Naive B cell (primary cell): ENCODE data around the gene CRY2. TPM values are rescaled to one million over a fixed set of nuclear protein-coding genes. Genes with fewer than 3 reads are reported as not detected.
"Not testable (repeated sequence)": the region's sequence is repeated elsewhere in the genome, so short reads cannot be mapped to it uniquely, and the experiment has no call there.

Experiments
- ATAC-seq, 2 donors: fragments of 150-1000 bp; cut with Tn5 transposase; 2 replicates each; pipeline ENCODE4 v1.10.0; 2021; ENCODE audit warnings: low read depth in 2 of 2, mild to moderate bottlenecking in 2 of 2, moderate library complexity in 2 of 2
- DNase-seq: peaks from one replicate; pipeline ENCODE4 v3.0.0; 2022
- H3K27ac Mint-ChIP-seq, 6 donors: one replicate each; pipeline ENCODE4 v1.8.0; 2020 to 2022; ENCODE audit warnings: mild to moderate bottlenecking in 6 of 6, mixed read lengths in 6 of 6, moderate library complexity in 5 of 6, inconsistent platforms in 2 of 6
- H3K27me3 Mint-ChIP-seq, 3 donors: one replicate each; pipeline ENCODE4 v1.8.0; 2021 to 2022; ENCODE audit warnings: mixed read lengths in 3 of 3, mild to moderate bottlenecking in 1 of 3
- H3K36me3 Mint-ChIP-seq, 2 donors: one replicate each; pipeline ENCODE4 v1.8.0; 2020 to 2022; ENCODE audit warnings: mixed read lengths in 2 of 2, inconsistent platforms in 1 of 2, mild to moderate bottlenecking in 1 of 2
- H3K4me1 Mint-ChIP-seq, 3 donors: one replicate each; pipeline ENCODE4 v1.8.0; 2020 to 2022; ENCODE audit warnings: mixed read lengths in 3 of 3, inconsistent platforms in 1 of 3, mild to moderate bottlenecking in 1 of 3, moderate library complexity in 1 of 3
- H3K4me3 Mint-ChIP-seq, 8 donors: one replicate each; pipeline ENCODE4 v1.8.0; 2020 to 2022; ENCODE audit warnings: mild to moderate bottlenecking in 8 of 8, mixed read lengths in 8 of 8, moderate library complexity in 8 of 8, inconsistent platforms in 2 of 8
- H3K9me3 Mint-ChIP-seq, 7 donors: one replicate each; pipeline ENCODE4 v1.8.0; 2020 to 2022; ENCODE audit warnings: mixed read lengths in 7 of 7, mild to moderate bottlenecking in 5 of 7, inconsistent platforms in 2 of 7, moderate library complexity in 1 of 7
- polyA plus RNA-seq, 6 donors: library from polyadenylated mRNA; unstranded; fragments of 300-500 nt; fragmentation: Illumina TruSeq; gene quantifications; one replicate each; pipeline ENCODE4 v1.2.3, GENCODE V29; 2021; ENCODE audit warnings: low read depth in 6 of 6

The CRY2 gene
- polyA plus RNA-seq, 6 donors from 2014 or later = 10.0 to 34.2 (median 26.7) TPM

DNA sequence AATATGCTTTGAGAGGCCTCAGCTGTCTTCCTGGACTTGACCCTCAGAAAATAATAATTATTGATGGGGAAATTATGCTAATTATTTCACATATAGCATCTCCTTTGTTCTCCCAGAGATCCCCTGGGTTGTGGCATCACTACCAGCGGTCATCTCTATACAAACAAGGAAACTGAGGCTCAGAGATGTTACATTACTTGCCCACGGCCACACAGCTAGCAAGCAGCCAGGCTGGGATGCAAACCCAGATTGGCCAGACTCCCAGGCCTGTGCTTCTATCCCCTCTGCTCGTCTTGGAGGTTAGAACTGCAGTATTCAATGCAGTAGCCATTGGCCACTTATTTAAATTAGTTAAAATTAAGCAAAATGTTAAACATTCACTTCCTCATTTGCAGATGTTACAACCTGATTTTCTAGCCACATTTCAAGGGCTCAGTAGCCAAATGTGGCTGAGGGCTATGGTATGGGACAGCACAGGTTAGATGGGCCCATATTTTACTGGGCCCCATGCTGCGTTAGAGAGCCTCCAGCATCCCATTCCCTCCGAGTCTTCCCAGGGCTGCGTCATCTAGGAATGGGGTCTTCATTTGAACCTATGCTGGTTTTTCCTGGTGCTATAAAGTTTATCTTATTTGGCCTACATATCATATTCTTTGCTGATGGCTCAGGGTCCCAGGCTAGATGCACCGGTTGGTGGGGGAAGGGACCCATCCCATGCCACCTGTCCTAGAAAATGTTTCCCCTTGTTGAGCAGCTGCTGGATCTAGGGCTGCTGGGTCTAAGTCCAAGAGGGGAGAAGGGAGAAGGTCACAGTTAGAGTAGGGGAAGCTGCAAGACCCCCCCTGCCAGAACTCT is 40.1 kb upstream of the CRY2 start:
- H3K4me1 Mint-ChIP-seq = peaks cover 44 to 49% (median 46%) of the 10 kb centered on the region in 3 donors
- H3K4me3 Mint-ChIP-seq = peak overlapping the region; percentile 35 to 98 (median 92)
- no peak for DNase-seq
- ATAC-seq = no peak
- H3K27ac Mint-ChIP-seq = peak overlapping the region in 2 of 6 donors; percentile 47 to 73
- H3K36me3 Mint-ChIP-seq = no peaks in the 10 kb centered on the region
- no peaks in the 10 kb centered on the region for H3K9me3 Mint-ChIP-seq
- no peaks in the 10 kb centered on the region for H3K27me3 Mint-ChIP-seq

DNA sequence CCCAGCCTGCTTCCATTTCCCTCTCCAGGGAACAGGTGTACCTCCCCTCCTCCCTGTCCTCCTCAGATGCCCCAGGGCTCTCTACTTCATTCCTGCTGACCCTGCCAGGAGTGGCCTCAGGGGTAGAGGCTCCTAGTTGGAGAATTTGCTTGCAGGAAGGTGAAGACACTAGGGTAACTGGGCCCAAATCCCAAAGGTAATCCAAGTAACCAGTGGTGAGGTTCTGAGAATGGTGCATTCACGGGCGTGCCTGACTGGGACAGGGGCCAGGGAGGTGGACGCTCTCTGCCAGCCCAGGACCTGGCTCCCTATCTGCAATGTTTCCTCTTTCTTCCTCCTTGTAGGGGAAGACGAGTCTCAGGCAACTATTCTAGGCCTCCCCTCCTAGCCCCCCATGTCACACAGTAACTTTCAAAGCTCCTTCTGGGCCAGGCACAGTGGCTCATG is 39.5 kb upstream of the CRY2 start:
- H3K36me3 Mint-ChIP-seq = no peaks in the 10 kb centered on the region
- peaks cover 44 to 49% (median 47%) of the 10 kb centered on the region in 3 donors for H3K4me1 Mint-ChIP-seq
- no peaks in the 10 kb centered on the region for H3K27me3 Mint-ChIP-seq
- no peaks in the 10 kb centered on the region for H3K9me3 Mint-ChIP-seq
- DNase-seq (no peak), ATAC-seq (no peak)
- peak overlapping the region in 5 of 8 donors; percentile 22 to 98 (median 59) for H3K4me3 Mint-ChIP-seq
- H3K27ac Mint-ChIP-seq = peak overlapping the region in 3 of 6 donors; percentile 9 to 59 (median 47)

DNA sequence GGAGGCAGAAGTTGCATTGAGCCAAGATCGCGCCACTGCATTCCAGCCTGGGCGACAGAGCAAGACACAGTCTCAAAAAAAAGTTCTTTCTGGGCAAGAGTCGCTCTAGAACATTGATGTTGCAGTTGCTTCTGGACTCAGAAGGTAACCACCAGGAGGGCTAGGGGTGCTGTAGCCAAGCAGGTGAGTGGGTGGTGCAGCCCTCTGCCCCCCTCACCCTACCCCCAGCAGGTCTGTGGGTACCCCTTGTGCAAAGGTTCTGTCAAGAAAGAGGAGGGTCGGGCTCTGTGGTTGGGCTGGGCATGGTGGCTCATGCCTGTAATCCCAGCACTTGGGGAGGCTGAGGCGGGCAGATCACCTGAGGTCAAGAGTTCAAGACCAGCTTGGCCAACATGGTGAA is 38.8 kb upstream of the CRY2 start:
- not testable (repeated sequence) for ATAC-seq, H3K27me3 Mint-ChIP-seq, H3K36me3 Mint-ChIP-seq, H3K9me3 Mint-ChIP-seq, DNase-seq
- peak overlapping the region in 1 of 8 donors; percentile 5 for H3K4me3 Mint-ChIP-seq
- H3K27ac Mint-ChIP-seq = peak overlapping the region in 2 of 6 donors; percentile 57 to 91
- H3K4me1 Mint-ChIP-seq = peaks cover 44 to 49% (median 49%) of the 10 kb centered on the region in 3 donors

DNA sequence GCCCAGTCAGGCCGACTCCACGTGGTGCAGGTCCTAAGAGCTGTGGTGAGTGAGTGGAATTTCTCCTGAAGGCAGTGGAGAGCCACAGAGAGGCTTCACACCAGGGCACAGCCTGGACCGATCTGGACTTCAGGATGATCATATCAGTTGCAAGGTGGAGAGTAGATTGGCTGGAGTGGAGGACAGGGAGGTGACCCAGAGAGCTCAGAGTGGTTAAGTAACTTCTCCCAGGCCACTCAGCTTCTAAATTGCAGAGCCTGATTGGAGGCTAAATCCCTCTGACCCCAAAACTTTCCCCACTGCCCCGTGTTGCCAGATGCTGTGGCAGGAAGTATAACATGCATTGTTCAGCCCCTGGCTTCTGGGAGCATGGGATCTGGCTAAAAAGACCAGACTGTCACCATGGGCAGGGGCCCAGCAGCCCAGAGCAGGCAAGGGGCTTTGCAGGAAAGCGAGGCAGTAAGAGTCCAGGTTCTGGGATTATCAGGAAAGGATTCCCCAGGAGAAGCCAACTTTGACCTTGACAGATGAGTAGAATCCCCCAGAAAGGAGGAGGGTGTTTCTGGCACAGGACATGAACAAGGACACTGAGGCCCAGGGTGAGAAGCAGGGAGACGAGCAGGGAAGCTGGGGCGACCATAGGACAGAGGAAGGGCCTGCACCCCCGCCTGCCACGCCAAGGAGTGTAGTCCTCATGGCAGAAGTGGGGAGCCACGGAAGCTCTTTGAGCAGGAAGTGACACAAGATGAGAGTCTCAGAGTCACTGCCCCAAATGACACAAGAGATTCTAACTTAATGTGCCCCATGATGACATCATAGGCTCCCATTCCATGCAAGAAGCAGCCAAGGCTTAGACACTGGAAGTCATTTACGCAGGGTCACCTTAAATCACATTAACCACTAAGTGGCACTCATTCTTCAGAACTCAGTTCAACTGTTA is 37.5 kb upstream of the CRY2 start:
- peaks cover 40 to 46% (median 44%) of the 10 kb centered on the region in 3 donors for H3K4me1 Mint-ChIP-seq
- no peak for ATAC-seq
- H3K27ac Mint-ChIP-seq = peak overlapping the region in 3 of 6 donors; percentile 43 to 95 (median 73)
- H3K4me3 Mint-ChIP-seq = peak overlapping the region in 2 of 8 donors; percentile 16 to 48
- no peaks in the 10 kb centered on the region for H3K9me3 Mint-ChIP-seq
- H3K36me3 Mint-ChIP-seq = no peaks in the 10 kb centered on the region
- no peak for DNase-seq
- no peaks in the 10 kb centered on the region for H3K27me3 Mint-ChIP-seq

DNA sequence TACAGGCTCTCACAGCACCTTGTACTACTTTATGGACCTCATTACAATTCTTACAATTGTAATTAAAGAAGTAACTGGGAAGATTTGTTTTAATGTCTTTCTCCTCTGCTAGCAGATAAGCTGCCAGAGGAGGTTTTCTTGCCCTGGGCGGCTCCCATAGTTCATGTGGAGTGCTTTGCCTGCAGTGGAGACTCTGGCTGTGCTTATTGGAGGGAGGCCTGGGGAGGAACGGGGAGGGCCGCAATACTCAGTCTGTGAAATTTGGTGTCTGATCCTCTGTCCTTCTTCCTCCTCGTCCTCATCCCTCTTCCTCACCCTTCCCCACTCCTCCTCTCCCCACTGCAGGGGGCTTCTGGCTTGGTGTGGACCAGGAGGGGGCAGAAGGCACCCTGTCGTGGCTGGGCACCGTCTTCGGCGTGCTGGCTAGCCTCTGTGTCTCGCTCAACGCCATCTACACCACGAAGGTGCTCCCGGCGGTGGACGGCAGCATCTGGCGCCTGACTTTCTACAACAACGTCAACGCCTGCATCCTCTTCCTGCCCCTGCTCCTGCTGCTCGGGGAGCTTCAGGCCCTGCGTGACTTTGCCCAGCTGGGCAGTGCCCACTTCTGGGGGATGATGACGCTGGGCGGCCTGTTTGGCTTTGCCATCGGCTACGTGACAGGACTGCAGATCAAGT is 36.7 kb upstream of the CRY2 start:
- no peak overlapping the region for H3K27ac Mint-ChIP-seq
- no peaks in the 10 kb centered on the region for H3K36me3 Mint-ChIP-seq
- DNase-seq (no peak), ATAC-seq (no peak)
- H3K4me1 Mint-ChIP-seq = peaks cover 35 to 46% (median 41%) of the 10 kb centered on the region in 3 donors
- no peaks in the 10 kb centered on the region for H3K27me3 Mint-ChIP-seq
- H3K4me3 Mint-ChIP-seq = no peak overlapping the region
- H3K9me3 Mint-ChIP-seq = no peaks in the 10 kb centered on the region

DNA sequence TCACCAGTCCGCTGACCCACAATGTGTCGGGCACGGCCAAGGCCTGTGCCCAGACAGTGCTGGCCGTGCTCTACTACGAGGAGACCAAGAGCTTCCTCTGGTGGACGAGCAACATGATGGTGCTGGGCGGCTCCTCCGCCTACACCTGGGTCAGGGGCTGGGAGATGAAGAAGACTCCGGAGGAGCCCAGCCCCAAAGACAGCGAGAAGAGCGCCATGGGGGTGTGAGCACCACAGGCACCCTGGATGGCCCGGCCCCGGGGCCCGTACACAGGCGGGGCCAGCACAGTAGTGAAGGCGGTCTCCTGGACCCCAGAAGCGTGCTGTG is 36.2 kb upstream of the CRY2 start:
- Mint-ChIP-seq H3K4me3 (no peak overlapping the region), H3K36me3 (no peaks in the 10 kb centered on the region), H3K27me3 (no peaks in the 10 kb centered on the region), H3K4me1 (peaks cover 34 to 46% (median 39%) of the 10 kb centered on the region in 3 donors), H3K27ac (no peak overlapping the region), H3K9me3 (no peaks in the 10 kb centered on the region)
- DNase-seq (no peak), ATAC-seq (no peak)

DNA sequence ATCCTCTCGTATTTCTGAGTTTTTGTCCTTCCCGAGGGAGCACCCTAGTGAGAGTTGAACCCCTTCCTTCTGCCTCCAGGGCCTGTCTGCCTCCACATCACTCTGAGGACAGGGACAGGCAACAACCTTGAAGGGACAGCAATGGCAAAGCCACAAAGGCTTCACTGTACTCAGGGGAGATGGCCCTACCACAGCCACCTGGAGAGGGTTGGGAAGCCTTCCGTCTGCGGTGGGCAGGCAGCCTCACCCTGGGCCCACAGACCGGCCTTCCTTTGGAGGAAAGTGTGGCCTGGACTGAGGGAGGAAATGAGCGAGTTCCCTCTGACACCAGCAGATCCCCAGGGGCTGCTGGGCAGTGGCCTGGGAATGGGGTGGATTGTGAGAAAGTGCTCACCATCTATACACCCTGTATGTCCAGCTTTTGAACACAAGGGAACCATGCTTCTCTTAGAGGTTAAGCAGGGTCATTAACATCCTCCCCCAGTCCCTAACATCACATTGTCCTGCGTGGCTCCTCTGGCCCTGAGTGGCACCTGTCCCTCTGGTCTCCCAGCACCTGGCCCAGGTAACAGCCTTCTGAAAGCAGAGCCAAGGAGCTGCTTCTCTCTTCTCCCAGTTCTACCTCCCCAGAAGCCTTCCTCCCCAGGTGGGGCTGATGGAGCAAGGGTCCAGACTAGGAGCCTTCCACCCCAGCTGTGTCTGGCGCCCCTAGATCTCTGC is 35.5 kb upstream of the CRY2 start:
- H3K9me3 Mint-ChIP-seq = no peaks in the 10 kb centered on the region
- peak overlapping the region in 1 of 6 donors; percentile 24 for H3K27ac Mint-ChIP-seq
- no peaks in the 10 kb centered on the region for H3K27me3 Mint-ChIP-seq
- DNase-seq (no peak), ATAC-seq (no peak)
- H3K4me1 Mint-ChIP-seq = peaks cover 30 to 46% (median 34%) of the 10 kb centered on the region in 3 donors
- no peak overlapping the region for H3K4me3 Mint-ChIP-seq
- no peaks in the 10 kb centered on the region for H3K36me3 Mint-ChIP-seq

DNA sequence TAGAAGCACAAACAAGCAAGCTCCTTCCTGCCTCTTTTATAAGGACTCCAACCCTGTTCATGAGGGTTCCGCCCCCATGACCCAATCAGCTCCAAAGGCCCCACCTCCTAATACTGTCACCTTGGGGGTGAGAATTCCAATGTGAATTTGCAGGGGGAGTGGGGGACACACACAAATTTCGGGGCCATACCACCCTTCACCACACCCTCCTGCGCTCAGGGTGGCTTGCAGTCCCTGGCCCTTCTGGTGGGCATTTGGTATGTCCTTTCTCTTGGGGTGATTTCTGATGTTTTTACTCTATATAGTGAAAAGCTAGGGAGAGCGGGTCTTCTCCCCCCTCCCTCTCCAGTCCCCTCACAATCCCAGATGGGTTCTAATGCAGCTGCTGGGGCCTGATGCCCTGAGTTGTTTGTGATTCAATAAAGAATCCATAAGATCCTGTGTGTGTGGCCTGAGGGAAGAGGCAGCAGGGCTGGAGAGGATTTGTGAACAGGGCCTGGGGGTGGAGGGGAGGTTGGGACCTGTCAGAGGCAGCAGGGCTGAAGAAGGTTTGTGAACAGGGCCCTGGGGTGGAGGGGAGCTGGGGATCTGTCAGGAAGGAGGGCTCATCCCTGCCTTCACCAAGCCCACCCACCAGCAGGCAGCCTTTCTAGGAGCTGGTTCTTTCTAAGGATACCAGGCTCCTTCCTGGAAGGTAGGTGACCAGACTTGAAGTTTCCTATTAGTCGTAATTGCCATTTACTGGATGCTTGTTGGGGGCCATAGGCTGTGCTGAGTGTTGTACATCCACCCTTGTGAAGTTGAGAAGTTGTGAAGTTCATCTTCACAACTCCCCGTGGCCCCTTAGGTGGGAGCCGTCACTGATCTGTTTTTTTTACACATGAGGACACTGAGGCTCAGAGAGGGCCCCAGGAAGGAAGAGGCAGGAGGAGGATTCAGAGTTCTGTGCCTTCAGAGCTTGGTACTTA is 34.4 kb upstream of the CRY2 start:
- Mint-ChIP-seq H3K27me3 (no peaks in the 10 kb centered on the region), H3K9me3 (no peaks in the 10 kb centered on the region), H3K4me3 (no peak overlapping the region), H3K27ac (peak overlapping the region in 1 of 6 donors; percentile 85), H3K4me1 (peaks cover 32 to 46% (median 37%) of the 10 kb centered on the region in 3 donors), H3K36me3 (no peaks in the 10 kb centered on the region)
- ATAC-seq (no peak), DNase-seq (no peak)

DNA sequence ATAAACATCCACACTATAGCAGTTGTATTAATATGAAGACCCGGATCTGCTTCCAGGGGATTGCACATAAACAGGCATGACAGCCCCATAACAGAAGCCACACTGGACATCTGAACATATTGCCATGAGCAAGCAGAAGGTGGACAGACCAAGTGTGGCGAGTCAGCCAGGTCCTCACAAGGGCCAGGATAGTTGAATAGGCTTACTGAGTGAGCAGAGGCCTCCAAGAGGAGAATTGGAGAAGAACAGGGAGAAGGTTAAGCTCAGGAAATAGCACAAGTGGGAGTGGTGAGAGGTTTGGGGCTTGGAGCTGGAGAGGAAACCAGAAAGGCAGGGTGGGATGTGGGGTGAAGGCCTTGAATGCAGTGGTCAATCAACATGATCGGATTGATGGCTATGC is 31.5 kb upstream of the CRY2 start:
- Mint-ChIP-seq H3K9me3 (peaks cover 0 to 3% (median 0%) of the 10 kb centered on the region in 7 donors), H3K27ac (peak overlapping the region in 4 of 6 donors; percentile 19 to 84 (median 83))

DNA sequence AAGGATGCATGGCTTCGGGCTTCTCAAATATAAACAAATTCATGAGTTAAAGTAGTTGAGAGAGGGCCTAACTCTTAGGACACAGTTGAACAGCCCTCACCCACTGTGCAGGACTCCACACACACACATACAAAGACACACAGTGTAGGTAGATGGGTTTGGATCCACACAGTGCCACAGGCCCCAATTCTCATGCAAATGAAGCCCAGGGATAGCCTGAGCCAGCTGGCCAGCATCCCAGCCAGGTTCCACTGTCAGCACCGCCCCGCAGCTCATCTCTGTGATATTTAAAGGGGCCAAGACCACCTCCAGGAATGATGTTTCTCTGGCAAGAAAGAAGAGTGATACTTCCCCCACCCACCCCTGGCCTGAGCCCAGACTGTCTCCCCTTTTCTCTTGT is 30.7 kb upstream of the CRY2 start:
- Mint-ChIP-seq H3K9me3 (peaks cover 0 to 3% (median 0%) of the 10 kb centered on the region in 7 donors), H3K27ac (peak overlapping the region; percentile 38 to 99 (median 84)), H3K4me1 (peaks cover 22 to 46% (median 30%) of the 10 kb centered on the region in 3 donors), H3K4me3 (no peak overlapping the region), H3K27me3 (no peaks in the 10 kb centered on the region), H3K36me3 (no peaks in the 10 kb centered on the region)
- DNase-seq (no peak), ATAC-seq (no peak)

More for the DNA sequence above, 31.5 kb upstream of the CRY2 start:
- Mint-ChIP-seq H3K36me3 (no peaks in the 10 kb centered on the region), H3K4me1 (peaks cover 22 to 46% (median 30%) of the 10 kb centered on the region in 3 donors), H3K4me3 (no peak overlapping the region), H3K27me3 (no peaks in the 10 kb centered on the region)
- no peak for ATAC-seq
- no peak for DNase-seq

DNA sequence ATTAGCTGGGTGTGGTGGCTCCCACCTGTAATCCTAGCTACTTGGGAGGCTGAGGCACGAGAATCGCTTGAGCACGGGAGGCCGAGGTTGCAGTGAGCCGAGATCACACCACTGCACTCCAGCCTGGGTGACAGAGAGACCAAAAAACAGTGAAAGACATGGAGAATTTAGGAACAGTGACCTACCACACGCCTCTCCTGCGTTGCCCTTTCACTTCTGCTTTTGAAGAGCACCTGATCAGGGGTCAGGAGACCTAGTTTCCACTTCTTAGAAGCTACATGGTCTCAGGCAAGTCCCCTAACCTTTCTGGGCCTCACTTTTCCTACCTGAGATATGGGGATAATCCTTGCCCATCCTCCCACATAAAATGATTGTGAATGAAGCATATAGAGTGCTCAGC is 30.1 kb upstream of the CRY2 start:
- peak; percentile 53 for DNase-seq
- Mint-ChIP-seq H3K9me3 (peaks cover 0 to 3% (median 0%) of the 10 kb centered on the region in 7 donors), H3K27me3 (no peaks in the 10 kb centered on the region), H3K27ac (peak overlapping the region; percentile 81 to 99 (median 90)), H3K4me1 (peaks cover 22 to 46% (median 30%) of the 10 kb centered on the region in 3 donors), H3K36me3 (no peaks in the 10 kb centered on the region), H3K4me3 (peak overlapping the region in 6 of 8 donors; percentile 15 to 66 (median 58))
- ATAC-seq = peak; percentile 84 to 98
